Prostate gland (tissue), 2 donors: ENCODE measurements around the gene MUC6.

Experiments
- CTCF ChIP-seq, 4 experiments: fragments of 200-600 bp in 2 of 4; fragments of 450-650 bp in 2 of 4; sonication (generic) in 2 of 4; IDR thresholded peaks; 1 replicate in 3 of 4; 2 replicates in 1 of 4; pipeline ENCODE4 v1.5.1; 2016 to 2019; ENCODE audit warnings: antibody characterized with exemption in 4 of 4, mild to moderate bottlenecking in 2 of 4, moderate library complexity in 2 of 4
- POLR2A ChIP-seq: fragments of 450-650 bp; IDR thresholded peaks from one replicate; pipeline ENCODE4 v1.6.1; 2016; ENCODE audit warnings: antibody characterized with exemption, mild to moderate bottlenecking
- POLR2AphosphoS5 ChIP-seq: sonication (generic); formaldehyde crosslinking; IDR thresholded peaks from one replicate; pipeline ENCODE4 v1.6.1; 2017; ENCODE audit warnings: antibody characterized with exemption

GRCh38 chr11:1057806-1058205, 21.3 kb upstream of the MUC6 start:
- TF ChIP-seq CTCF (IDR thresholded peaks at IDR 0.05) = no peak
- TF ChIP-seq POLR2A = no peak
- TF ChIP-seq POLR2AphosphoS5 = no peak
